NCI-H748 treated with DMSO at 0.1 percent for 48 hours (cell line): ENCODE results near the gene C19orf18.

Experiments
- DNase-seq: peaks from one replicate; lab custom pipeline; 2025; lab: John Stamatoyannopoulos, UW

C19orf18 gene

GRCh38 chr19:57947419-57948134 is 26.8 kb downstream of the C19orf18 start, which contains the start of gene ZNF256:
Gene ZNF256 (minus strand): TSS chr19:57947706. CDS start chr19:57947474, 232 bp downstream.
- peak; percentile 98 for DNase-seq

GRCh38 chr19:57947088-57947418 is 27.3 kb downstream of the C19orf18 start:
- DNase-seq = no peak

GRCh38 chr19:57946316-57946715 is 28.0 kb downstream of the C19orf18 start:
- no peak for DNase-seq

- DNase-seq = no peak
Observed at GRCh38 chr19:57941593-57941992, 32.7 kb downstream of the C19orf18 start.

- no peak for DNase-seq
Observed at GRCh38 chr19:57935731-57936130, 38.6 kb downstream of the C19orf18 start.

GRCh38 chr19:57934820-57935665 is 39.3 kb downstream of the C19orf18 start, which contains the start of gene ZNF418:
Gene ZNF418 (minus strand): TSS chr19:57935402. CDS start chr19:57933822, 1,580 bp downstream.
- peak; percentile 92 for DNase-seq

GRCh38 chr19:57927587-57927986 is 46.7 kb downstream of the C19orf18 start:
- DNase-seq = no peak

- DNase-seq = peak; percentile 95
Observed at GRCh38 chr19:57916168-57916995, 58.0 kb downstream of the C19orf18 start, which contains the start of gene ZNF417. Gene ZNF417 (minus strand): TSS chr19:57916592. CDS start chr19:57916411, 181 bp downstream.

- DNase-seq = no peak
Observed at GRCh38 chr19:57914531-57914930, 59.8 kb downstream of the C19orf18 start.
